HUDEP-2 (cell line): ENCODE measurements around the gene BTBD2.

Experiments used
- DNase-seq, 76 experiments: peaks; one replicate each; lab custom pipeline; 2025; ENCODE audit not compliant: unreplicated experiment in 76 of 76; lab: John Stamatoyannopoulos, UW

BTBD2 gene

DNA sequence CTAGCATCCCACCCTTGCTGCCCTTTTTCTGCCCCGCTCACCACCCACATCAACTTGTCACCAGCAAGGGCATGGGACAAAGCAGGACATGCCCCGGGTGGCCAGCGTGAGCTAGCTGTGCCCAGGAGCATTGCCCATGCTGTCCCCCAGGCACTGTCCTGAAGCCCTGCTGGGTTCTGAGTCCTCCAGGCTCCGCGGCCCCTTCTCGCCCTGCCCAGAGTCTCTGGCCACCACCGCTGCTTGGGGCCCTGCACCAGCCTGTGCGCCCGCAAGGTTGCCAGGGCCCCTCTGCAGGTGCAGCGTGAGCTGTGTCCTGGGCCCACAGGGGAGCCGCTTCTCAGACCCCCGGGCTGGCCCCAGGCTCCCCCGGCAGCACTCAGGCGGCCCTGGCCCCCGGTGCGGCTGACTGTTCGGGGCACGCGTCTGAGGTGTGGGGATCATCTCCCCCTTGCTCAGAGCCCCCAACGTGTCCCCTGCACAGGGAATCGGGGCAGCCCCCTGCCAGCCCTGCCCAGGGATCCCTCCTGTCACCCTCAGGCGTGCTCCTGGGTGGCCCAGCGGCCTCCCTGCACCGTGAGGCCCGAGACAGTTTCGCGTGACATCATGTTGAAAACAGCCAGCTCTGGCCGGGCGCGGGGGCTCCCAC, 70.5 kb downstream of the BTBD2 start:
- DNase-seq = peak in 1 of 76 experiments; percentile 33

DNA sequence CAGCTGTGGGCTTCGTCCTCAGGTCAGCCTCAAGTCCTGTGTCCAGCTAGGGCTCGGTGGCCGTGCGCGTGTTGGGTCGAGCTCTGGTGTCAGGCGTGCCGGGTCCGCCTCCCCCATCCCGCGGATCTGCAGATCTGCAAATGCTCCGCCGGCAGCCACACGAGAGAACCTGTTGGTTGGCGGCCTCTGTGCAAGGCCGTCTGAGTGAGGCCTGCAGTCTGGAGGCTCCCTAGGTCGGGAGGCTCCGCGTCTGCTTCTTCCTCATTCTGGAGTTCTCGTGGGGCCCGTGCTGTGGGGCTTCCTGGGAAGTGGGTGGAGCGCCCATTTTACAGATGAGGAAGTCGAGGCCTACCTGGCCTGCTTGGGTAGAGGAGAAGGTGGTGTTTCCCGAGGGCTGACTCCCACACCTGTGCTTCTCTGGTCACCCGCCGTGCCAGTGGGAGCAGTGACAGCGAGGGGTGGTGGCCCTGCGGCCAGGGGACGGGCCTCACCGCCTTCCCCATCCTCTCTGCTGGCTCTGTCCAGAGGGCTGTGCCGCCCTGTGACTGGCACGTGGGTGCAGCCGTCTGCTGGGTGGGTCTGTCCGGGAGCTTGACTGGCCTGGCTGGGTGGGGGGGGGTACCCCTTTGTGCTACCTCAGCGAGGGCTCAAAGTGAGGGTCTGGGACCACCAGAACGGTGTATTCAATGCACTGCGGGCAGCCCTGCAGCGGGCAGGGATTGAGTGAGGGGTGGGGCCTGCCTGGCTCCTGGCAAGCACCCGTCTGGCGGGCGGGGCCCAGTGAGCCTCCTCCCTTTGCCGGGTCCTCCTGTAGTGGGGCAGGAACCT, 71.2 kb downstream of the BTBD2 start:
- peak in 24 of 76 experiments; percentile 7 to 53 (median 32) for DNase-seq

DNA sequence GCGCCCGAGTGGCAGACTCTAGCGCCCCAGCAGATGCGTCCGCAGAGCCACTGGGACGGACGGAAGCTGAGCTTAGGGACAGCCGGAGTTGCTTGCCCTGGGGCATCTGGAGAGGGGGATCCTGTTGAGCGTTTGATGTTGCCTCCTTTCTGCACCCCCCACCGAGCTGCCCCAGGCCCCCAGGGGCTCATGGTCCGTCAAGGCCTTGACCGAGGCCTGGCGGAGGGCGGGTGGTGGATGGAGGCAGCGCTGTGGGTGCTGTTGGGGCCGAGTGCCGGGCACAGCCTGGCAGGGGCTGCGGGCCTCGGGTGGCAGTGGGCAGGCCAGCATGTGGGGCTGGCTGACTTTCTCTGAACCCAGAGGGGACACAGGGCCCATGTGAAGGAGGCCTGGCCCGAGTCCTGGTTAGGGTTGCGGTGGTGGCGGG, 71.8 kb downstream of the BTBD2 start:
- DNase-seq = no peak

DNA sequence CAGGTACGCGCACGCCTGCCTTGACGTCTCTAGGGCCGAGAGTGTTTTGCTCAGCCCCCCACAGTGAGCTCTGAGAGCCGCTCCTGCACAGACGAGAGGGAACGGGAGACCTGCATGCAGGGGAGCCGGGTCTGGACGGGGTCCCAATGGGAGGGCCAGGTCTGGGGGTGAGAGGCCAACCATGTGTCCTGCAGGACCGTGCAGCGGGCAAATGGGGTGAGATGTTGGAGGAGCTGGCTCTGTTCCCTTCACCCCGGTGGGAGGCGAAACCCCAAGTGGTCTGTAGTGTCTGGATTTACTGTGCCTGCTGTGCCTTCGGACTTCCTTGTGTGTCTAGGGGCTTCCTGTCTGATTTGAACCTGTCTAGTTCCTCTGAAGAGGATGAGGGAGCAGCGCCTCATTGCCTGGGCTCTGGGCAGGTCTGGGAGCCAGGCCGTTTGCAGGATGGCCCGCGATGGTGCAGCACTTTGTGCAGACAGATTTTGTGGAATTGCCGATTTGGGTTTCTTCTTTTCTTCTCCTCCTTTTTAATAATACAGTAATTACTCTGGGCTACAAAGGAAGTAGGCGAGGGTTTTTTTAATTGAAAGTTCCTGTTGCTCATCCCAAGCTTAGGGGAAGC, 72.5 kb downstream of the BTBD2 start:
- DNase-seq = no peak

DNA sequence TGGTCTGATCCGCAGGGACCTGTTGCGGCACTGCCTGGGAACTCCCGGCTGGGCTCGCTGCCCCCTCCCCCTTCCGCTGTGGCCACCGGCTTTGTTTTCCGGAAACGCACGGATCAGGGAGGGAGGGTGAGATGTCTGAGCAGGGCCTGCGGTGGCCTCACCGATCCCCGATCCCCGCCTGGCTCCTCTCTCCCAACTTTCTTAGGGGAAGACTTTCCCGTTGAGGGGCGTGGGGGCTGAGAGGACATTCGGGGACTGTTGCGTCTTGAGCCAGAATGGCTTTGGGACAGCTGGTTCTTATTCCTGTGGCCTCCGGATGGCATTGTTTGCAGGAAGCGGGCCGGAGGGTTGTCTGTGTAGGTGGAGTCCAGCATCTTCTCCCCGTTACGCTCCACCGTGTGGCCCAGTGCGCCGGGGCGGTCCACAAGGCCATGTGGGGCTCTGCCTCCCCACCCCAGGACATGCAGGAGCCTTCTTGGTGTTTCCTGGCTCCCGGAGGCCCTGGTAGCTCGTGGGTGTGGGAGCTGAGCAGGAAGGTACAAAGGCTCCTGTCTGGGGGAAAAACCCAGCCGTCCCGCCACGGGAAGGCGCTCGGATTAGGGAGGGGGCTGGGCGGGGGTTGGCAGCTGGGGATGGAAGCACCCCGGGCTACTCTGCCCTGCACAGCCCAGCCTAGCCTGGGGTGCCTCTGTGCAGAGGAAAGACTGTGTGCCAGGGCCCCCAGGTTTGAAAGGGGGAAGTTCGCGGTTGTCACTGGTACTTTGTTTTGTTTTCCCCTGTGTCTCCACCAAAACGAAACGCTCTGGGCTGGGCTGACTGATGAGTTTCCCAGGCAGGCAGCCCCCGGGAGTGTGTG, 73.2 kb downstream of the BTBD2 start:
- DNase-seq = peak in 52 of 76 experiments; percentile 13 to 88 (median 53)

DNA sequence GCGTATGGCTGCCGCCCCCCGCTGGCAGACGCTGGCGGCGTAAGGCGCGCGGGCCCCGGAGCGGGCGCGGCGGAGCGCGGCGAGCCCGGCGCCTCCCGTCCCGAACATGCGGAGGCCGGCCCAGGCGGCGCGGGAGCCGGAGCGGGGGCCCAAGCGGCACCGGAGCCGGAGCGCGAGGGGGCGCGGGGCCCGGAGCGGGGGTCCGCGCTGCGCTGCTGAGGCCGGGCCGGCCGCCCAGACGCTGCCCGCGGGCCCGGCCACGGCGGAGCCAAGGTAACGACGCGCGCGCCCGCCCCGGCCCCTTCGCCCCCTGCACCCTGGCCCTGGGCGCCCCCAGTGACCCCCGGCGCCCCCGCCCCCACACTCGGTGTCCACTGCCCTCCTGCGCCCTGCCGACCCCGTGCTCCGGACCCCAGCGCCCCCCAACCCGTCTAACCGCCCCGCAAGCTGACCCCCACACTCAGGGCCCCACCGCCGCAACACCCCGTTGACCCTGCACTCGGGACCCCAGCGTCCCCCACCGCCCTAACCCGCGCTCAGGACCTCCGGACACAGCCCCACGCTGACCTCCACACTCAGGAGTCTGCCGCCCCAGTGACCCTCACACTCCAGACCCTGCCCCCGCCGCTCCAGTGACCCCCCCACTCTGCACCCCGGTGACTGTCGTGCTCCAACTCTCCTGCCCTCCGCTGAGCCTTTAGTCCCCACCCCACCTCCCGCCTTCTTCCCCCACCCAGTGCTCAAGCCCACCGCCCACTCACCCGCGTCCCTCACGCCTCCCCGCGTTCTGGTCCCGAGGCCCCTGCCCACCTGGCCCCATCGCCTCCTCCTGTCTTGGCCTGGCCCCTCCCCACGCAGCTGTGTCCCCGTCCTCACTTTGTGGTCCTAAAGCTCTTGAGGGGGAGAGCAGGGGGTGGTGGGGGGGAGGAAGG, 74.1 kb downstream of the BTBD2 start, which contains the start of gene CSNK1G2:
CSNK1G2 (plus strand) TSS at position 27 of the 932 bp plus-strand sequence. CDS start 28,601 bp downstream, outside the sequence.
- peak in 3 of 76 experiments; percentile 36 to 52 (median 41) for DNase-seq

DNA sequence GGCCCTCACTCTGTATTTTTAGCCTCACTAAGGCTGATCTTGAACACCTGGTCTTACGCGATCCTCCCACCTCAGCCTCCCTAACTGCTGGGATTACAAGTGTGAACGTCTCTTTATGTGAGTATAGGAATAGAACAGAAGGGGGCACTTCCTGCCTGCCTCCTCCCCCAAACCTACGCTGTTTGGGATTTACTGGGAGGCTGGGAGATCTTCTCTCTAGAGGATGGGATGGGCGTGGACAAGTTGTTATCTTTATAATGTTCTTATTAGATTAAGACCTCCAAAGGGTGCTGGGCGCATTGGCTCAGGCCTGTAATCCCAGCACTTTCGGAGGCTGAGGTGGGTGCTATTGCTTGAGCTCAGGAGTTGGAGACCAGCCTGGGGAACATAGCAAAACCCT, 77.4 kb downstream of the BTBD2 start:
- no peak for DNase-seq

DNA sequence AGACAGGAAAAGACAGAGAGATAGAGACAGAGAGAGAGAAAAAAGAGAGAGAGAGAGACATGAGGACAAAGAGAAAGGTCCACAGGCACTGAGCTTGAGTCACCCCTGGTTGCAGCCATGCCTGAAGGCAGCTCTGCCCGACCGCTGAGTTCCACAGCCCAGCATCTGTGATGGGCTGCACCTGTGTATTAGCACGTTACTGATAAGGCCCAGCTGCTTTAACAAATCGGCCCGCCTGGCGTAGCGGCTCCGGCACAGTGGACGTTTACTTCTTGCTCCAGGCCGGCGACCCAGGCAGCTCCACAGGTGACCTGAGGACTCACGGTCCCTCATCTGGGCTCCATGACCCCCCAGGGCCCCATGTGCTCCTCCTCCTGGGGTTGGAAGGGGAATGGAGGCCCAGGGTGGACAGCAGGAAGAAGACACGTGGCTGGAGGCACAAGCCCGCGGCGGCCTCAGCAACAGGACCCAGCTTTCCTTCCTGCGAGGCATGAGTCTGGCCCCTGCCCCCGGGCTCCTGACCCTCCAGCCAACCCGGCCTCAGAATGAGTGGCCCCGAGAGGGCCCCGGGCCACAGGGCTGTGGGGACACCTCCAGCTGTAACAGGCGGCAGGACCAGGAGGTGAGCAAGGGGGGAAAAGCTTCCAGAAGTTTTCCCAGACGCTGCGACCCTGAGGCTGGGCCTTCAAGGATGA, 78.5 kb downstream of the BTBD2 start:
- DNase-seq = no peak

DNA sequence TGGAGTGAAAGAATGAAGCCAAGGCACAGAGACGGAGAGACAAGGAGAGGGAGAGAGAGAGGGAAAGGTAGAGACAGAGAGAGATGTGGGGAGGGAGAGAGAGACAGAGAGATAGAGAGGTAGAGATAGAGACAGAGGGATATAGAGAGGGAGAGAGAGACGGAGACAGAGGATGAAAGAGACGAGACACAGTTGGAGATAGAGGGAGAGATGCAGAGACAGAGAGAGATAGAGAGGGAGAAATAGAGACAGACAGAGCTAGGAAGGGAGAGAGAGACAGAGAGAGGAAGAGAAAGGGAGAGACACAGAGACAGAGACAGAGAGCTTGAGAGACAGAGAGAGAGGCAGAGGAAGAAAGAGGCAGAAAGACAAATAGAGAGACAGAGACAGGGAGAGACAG, 79.1 kb downstream of the BTBD2 start:
- no peak for DNase-seq

DNA sequence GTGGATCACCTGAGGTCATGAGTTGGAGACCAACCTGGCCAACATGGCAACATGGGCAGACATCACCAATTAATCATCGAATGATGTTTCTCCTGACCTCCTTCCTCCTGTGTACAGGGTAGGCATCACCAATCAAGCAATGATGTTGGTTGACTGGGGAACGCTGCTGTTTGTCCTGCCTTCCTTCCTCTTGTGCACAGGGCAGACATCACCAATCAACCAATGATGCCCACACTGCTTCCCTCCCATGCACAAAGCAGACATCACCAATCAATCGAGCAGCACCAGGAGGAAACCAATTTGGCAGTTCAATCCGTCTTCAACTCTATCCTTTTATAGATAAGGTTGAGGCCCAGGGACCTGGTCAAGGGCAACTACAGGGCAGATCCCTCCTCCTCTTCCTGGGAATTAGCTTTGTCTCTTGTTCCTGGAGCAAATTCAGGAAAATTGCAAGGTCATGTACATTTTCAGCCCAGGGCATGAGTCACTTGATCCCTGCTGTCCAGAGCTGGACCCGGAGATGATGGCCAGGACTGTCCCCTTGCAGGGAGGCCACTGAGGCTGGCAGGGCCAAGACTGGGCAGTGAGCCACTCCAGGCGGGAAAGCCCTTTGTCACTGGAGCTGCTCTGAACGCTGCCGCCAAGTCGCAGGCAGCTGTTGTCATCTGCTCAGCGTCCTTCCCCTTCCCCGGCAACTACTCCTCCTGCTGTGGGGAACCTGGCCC, 79.9 kb downstream of the BTBD2 start:
- DNase-seq = peak in 6 of 76 experiments; percentile 18 to 37 (median 26)
